NCI-H2227 (cell line): Measurements from ENCODE around the gene DCBLD1.

Source experiments
- DNase-seq: peaks from one replicate; lab custom pipeline; 2025; ENCODE audit not compliant: unreplicated experiment; lab: John Stamatoyannopoulos, UW

DCBLD1 gene

DNA sequence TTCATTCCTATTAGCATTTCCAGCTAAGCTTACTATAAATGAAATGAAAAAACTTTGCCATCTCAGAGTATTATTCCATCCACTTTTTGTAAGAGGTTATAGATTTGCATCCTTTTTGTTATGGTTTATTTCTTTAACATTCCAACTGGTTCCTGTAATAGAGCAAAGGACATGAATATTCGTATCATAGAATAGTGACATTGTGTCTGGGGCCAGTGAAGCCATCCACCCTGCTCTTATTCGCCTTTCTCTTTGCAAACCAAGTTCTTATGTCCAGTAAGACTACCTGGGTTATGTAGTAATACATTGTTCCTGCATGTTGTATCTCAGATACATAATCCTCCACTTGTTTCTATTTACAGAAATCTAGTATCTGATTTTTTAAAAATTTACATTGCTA lies 43.1 kb downstream of the DCBLD1 start:
- no peak for DNase-seq

DNA sequence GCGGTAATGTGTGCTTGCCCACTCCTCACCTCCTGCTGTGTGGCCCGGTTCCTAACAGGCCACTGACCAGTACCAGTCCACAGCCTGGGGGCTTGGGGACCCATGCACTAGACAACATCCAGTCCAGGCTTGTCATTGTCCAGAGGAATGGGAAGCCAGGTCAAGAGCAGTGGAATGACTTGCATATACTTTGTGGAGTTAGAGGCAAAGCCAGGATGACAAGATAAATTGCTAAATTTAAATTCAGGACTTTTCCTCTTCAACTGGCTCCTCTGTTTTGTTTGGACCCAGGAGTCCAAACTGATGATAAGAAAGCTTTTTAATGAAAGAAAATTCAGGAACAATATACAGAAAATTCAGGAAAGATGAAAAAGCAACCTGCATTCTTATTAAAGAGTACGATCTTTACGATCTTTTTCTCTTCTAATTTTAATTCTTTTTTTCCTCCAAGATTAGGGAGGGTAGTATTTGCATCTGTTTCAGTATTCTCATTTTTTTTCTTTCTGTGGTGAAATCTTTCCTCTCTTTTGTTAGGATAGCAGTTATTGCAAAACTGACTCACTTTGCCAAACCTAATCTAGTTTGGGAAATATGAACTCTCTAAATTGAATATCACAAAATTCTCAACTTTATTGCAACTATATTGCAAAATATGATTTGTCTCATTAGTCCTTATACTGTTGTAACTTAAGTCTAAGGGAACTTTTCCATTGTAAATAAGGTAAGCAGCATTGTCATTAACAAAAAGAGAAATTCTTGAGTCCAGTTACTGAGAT lies 48.2 kb downstream of the DCBLD1 start:
- DNase-seq: no peak

- no peak for DNase-seq
These were observed 48.9 kb downstream of the DCBLD1 start for GRCh38 chr6:117531346-117531745.

- DNase-seq: no peak
These were observed 49.6 kb downstream of the DCBLD1 start for GRCh38 chr6:117531809-117532725.

DNA sequence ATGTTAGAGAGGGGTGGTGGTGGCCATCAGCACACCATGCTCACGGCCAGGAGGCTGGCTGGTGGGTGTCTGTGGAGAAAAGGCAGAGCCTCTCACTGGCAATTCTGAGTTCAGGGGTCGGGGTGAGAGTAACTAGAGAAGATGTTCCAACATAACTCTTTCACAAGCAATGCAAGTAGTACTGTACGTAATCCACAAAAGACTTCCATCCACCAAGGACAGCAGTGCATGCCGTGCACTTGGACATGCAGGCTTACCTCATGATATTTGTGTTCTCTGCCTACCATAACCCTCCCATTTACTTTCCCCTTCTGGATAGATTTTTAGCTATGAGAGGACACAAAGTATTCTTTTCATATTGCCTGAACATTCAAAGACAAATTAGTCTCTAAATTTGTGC lies 51.3 kb downstream of the DCBLD1 start:
- no peak for DNase-seq

DNA sequence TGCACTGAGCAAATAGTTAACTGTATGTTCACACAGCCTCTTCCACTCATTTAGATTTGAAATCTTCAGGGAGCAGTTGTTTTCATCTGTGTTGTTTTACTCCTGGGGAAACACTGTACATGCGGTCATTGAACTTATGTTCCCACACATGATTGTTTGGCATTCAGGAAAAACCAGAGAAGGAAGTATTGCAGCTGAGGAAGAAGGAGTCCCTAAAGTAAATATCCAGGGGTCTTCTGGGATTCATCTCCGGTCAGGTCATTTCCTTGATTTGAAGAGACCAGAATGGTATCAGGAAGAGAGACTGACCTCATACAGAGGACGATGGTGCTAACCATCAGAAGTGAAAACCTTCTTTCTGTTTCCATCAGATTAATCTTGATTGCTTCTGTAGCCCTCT lies 52.5 kb downstream of the DCBLD1 start:
- no peak for DNase-seq

DNA sequence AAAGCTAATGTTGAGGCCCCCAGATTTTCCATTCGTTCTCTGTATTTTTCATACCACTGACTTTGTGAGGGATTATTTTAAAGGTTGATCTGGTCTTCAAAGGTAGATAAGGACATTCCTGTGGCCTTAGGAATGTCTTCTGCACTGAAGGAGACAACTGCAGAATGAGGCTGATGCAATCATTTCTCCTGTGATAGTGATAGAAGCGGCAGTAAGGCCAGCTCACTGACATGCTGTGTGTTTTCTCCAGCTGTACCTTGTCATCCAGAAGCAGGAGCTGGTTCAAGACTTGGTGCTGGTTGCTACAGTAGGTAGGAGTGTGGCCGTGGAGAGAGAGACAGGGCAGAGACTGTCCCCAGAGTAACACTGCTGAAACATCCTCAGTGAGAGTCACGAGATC lies 53.8 kb downstream of the DCBLD1 start:
- no peak for DNase-seq

DNA sequence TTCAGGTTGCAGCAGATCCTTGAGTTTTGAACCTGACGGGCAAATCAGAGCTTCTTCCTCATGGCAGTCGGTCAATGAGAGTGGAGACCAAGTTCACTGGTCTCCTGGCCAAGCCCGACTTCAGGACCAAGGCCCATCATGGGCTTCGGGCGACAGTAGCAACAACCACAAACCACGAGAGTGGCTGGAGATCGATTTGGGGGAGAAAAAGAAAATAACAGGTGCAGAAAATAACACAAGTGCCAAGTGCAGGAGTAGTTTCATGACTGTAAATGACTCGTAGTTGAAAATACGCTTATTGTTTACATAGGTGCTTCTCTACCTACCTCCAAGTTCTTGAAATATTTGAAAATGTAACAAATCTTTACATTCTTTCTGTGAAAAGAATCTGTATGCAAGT lies 56.1 kb downstream of the DCBLD1 start:
- no peak for DNase-seq

DNA sequence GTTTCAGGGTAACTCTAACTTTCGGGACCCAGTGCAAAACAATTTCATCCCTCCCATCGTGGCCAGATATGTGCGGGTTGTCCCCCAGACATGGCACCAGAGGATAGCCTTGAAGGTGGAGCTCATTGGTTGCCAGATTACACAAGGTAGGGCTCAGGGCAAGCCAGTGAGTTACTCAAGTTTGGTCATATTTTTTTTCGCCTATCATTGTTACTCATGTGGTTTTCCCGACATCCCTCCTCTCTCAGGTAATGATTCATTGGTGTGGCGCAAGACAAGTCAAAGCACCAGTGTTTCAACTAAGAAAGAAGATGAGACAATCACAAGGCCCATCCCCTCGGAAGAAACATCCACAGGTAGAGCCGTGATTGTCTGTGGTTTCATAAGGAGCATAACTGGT lies 58.2 kb downstream of the DCBLD1 start:
- DNase-seq: no peak

DNA sequence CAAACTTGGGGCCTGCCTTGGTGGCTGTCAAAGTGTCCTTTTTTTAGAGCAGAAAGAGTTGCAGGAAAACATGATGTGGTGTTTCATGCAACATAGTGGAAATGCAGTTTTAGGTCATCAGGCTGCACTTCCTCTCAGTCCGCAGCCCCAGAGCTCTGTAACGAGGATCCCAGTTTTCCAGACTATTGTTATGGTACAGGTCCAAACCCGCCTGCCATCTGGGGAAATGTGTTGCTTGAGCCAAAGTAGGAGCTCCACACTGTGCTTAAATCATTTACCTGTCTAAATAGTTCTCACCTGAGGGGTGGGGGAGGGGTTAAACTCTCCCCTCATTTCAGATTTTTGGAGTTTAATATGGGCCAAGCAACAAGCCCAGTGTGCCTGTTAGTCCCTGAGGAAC lies 60.0 kb downstream of the DCBLD1 start:
- DNase-seq: no peak

GRCh38 chr6:117544716-117545115 lies 62.2 kb downstream of the DCBLD1 start:
- no peak for DNase-seq

- no peak for DNase-seq
These were observed 62.7 kb downstream of the DCBLD1 start for GRCh38 chr6:117545161-117545595.

- DNase-seq: no peak
These were observed 64.2 kb downstream of the DCBLD1 start for GRCh38 chr6:117546674-117547073.

- no peak for DNase-seq
These were observed 65.5 kb downstream of the DCBLD1 start for GRCh38 chr6:117547688-117548621.

DNA sequence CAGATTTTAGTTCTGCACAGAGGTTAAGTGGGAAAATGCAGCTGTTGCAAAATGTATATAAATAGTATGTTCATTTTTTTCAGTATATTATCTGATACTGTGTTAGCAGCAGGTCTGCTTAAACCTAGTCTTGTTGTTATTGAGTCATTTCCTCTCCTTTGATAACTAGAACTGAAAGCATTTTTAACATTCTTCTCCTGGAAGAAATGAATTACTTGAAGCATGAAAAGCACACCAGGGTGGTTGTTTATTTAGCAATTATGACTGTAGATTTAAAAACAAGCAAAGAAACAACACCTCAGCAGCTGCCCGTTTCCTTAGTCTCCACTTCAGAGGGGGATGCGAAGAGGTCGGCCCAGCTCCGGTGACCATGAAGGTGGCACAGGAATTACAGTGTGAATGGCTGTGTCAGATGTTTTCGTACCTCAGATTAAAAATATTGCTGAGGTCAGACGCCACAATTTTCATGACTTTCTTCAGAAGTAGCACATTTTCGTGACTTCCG lies 66.4 kb downstream of the DCBLD1 start:
- no peak for DNase-seq

- DNase-seq: no peak
These were observed 67.1 kb downstream of the DCBLD1 start for GRCh38 chr6:117549611-117550010.

DNA sequence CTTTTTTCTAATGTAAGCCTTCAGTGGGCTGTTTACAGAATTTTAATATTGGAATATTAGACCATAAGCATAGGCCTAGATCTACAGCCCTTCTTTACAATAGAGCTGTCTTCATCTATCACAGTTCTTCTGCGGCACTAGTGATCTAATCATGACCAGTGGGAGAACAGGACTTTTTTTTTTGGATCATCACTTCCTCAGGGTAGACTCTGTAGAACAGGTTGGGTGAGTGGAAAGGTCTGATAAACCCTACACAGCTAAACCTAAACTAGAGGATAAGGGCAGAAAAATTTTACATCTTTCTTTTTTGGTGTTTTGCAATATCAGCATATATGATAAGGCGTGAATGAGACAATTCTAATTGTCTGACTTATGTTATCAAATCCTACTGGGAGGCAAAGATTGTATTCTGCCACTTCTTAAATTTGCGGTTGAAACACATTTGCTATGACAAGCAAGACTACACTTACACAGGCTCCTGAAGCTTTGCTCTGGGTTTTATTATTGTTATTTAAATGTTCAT lies 67.7 kb downstream of the DCBLD1 start:
- no peak for DNase-seq

DNA sequence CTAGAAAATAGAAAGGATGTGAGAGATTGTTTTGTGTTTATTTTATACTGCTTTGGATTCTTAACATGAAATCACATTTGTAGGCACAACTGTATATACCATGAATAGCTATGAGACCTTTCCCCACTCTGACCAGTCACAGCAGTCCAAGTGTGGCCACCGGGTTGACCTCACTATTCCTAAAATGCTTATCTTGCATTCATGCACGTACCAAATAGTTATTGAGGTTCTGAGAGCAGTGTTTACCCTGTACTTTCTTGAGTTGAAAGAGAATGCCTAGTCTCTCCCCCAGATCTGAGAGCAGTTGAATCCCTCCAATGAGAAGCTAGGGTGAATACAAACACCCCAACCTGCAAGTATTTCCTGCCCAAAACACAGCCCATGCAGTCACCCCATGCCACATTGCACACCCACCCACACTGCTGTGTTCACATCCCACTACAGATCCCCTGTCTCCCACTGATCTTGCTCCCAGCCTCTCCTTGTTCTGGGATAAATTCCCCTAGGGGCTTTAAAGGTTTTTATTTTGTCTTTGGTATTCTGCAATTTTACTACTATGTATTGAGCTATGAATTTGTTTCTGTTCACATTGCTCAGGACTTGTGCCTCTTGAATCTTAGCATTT lies 68.3 kb downstream of the DCBLD1 start:
- DNase-seq: no peak

DNA sequence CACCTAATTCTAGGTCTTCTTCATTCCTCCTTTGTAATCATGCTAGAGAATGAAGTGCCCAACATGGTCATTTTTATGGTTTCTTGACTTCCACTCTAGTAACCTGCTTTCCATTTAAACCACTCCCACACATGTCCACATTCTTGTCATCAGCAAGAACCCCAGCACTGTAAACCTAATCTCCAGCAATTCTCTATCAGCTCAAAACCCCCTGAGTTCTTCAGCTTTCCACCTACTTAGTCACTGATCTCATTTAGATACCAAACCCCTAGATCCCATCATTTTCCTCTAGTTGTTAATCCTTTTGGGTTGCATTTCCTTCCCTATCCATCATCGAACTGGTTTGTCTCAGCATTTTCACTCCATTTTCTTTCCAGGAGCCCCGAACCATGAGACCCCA lies 70.1 kb downstream of the DCBLD1 start:
- DNase-seq: no peak

- DNase-seq: no peak
These were observed 70.7 kb downstream of the DCBLD1 start for GRCh38 chr6:117553142-117553541.
